K562 (cell line): ENCODE results near the gene TMEM218. TPM values are rescaled to one million over a fixed set of nuclear protein-coding genes. Genes with fewer than 3 reads are reported as not detected.
A peak's percentile ranks its signal among the peaks of the same experiment; 100 is the strongest.

Source experiments
- CBFA2T2 ChIP-seq: fragments of 450-650 bp; conservative IDR thresholded peaks from 2 replicates; pipeline ENCODE4 v1.6.1; 2017; ENCODE audit warnings: mild to moderate bottlenecking
- CEBPB ChIP-seq: fragments of 450-650 bp; IDR thresholded peaks from 2 replicates; pipeline ENCODE4 v1.6.1; 2016; ENCODE audit warnings: missing genetic modification characterization, missing compliant biosample characterization
- CXXC5 ChIP-seq: fragments of 250-450 bp; sonication (Bioruptor Pico); IDR thresholded peaks from 2 replicates; pipeline ENCODE4 v1.8.0; 2022; ENCODE audit warnings: inconsistent platforms, mild to moderate bottlenecking, moderate library complexity
- E2F6 ChIP-seq, 2 experiments: IDR thresholded peaks; 2 replicates each; pipeline ENCODE4 v1.6.1; 2011; ENCODE audit warnings: borderline replicate concordance in 1 of 2, control low read depth in 1 of 2, low read depth in 1 of 2, low read length in 1 of 2, mild to moderate bottlenecking in 1 of 2, mixed read lengths in 1 of 2, moderate library complexity in 1 of 2; ENCODE audit not compliant: insufficient read depth in 1 of 2, insufficient read length in 1 of 2, poor library complexity in 1 of 2, severe bottlenecking in 1 of 2; ENCODE audit errors: extremely low read depth in 1 of 2
- E2F8 ChIP-seq: fragments of 450-650 bp; IDR thresholded peaks from 2 replicates; pipeline ENCODE4 v1.7.1; 2018; ENCODE audit warnings: mild to moderate bottlenecking, low read depth; ENCODE audit not compliant: partially characterized antibody
- FOXP4 ChIP-seq: sonication (generic); formaldehyde crosslinking; IDR thresholded peaks from 2 replicates; pipeline ENCODE4 v1.8.0; 2022; ENCODE audit warnings: mild to moderate bottlenecking, missing genetic modification reagents, borderline replicate concordance
- IRF1 ChIP-seq: sonication (generic); formaldehyde crosslinking; IDR thresholded peaks from 2 replicates; pipeline ENCODE4 v1.8.0; 2022; ENCODE audit warnings: missing genetic modification reagents, mild to moderate bottlenecking, borderline replicate concordance
- IRF2 ChIP-seq: sonication (generic); formaldehyde crosslinking; IDR thresholded peaks from 2 replicates; pipeline ENCODE4 v1.8.1; 2022; ENCODE audit warnings: mild to moderate bottlenecking, missing genetic modification reagents
- KLF10 ChIP-seq: fragments of 250-450 bp; sonication (Bioruptor Pico); IDR thresholded peaks from 2 replicates; pipeline ENCODE4 v1.6.1; 2021; ENCODE audit warnings: matching md5 sums
- NEUROD1 ChIP-seq: fragments of 150-350 bp; IDR thresholded peaks from 2 replicates; pipeline ENCODE4 v1.6.1; 2014; ENCODE audit warnings: borderline replicate concordance, low read length, low read depth; ENCODE audit not compliant: partially characterized antibody
- PBX2 ChIP-seq, 2 experiments: IDR thresholded peaks in 1 of 2; conservative IDR thresholded peaks in 1 of 2; 2 replicates each; pipeline ENCODE4 v1.6.1; 2016; ENCODE audit warnings: low read depth in 2 of 2, mild to moderate bottlenecking in 1 of 2, missing compliant biosample characterization in 1 of 2, missing genetic modification characterization in 1 of 2, moderate library complexity in 1 of 2
- SMAD4 ChIP-seq: fragments of 250-450 bp; sonication (Bioruptor Pico); conservative IDR thresholded peaks from 2 replicates; pipeline ENCODE4 v1.8.0; 2021; ENCODE audit warnings: inconsistent platforms, mild to moderate bottlenecking, moderate library complexity
- SMARCC2 ChIP-seq: fragments of 450-650 bp; IDR thresholded peaks from 2 replicates; pipeline ENCODE4 v1.6.1; 2017; ENCODE audit warnings: antibody characterized with exemption, moderate library complexity, mild to moderate bottlenecking, low read depth
- SOX6 ChIP-seq: fragments of 450-650 bp; IDR thresholded peaks from 2 replicates; pipeline ENCODE4 v1.6.1; 2014; ENCODE audit warnings: mild to moderate bottlenecking
- ZNF134 ChIP-seq: fragments of 250-450 bp; sonication (Bioruptor Pico); conservative IDR thresholded peaks from 2 replicates; pipeline ENCODE4 v1.4.0; 2020
- ZNF316 ChIP-seq: fragments of 450-650 bp; IDR thresholded peaks from 2 replicates; pipeline ENCODE4 v1.6.1; 2016
- ZNF347 ChIP-seq: fragments of 450-650 bp; formaldehyde crosslinking; IDR thresholded peaks from 2 replicates; pipeline ENCODE4 v1.4.0; 2020; ENCODE audit warnings: low read depth, mild to moderate bottlenecking, moderate library complexity
- polyA plus RNA-seq, 8 experiments: library from polyadenylated mRNA; depleted of rRNA in 4 of 8; stranded (reverse) in 5 of 8; unstranded in 3 of 8; fragments of >200 nt; fragmentation: Nextera tagmentation in 2 of 8; fragmentation: Illumina TruSeq in 1 of 8; extraction: Ambion mirVana in 2 of 8; extraction: Trizol in 1 of 8; gene quantifications; 2 replicates each; pipeline versions ENCODE4 v1.2.1 to v1.2.3, GENCODE V29; 2011 to 2014; ENCODE audit warnings: inconsistent platforms in 1 of 8, missing spikeins in 1 of 8
- total RNA-seq, 7 experiments: library from RNA; depleted of rRNA in 6 of 7; stranded (reverse); fragments of >200 nt in 6 of 7; fragmentation: Illumina TruSeq in 2 of 7; extraction: Trizol in 2 of 7; gene quantifications; 2 replicates each; pipeline versions ENCODE4 v1.2.1 to v1.2.3, GENCODE V29; 2011 to 2021; ENCODE audit warnings: low replicate concordance in 1 of 7

The TMEM218 gene
- total and polyA plus RNA-seq, 9 of the 15 experiments (the other 6 are each of a cell fraction or from before 2014, with no cell fraction given), result 13.4 to 32.2 (median 25.4) TPM

- TF ChIP-seq ZNF316, result no peak
- TF ChIP-seq SMARCC2, result peak; percentile 71
- TF ChIP-seq FOXP4 (CRISPR knock-in tag), result no peak
- TF ChIP-seq PBX2 (CRISPR knock-in tag; IDR thresholded peaks at IDR 0.05; ENCODE audit: low read depth), result no peak
- no peak for TF ChIP-seq PBX2 (tag; conservative IDR thresholded peaks at IDR 0.05; ENCODE audit: low read depth)
- TF ChIP-seq SMAD4 (CRISPR knock-in tag), result peak; percentile 62
- TF ChIP-seq IRF2 (CRISPR knock-in tag), result no peak
- TF ChIP-seq CEBPB (tag), result peak; percentile 88
- TF ChIP-seq CXXC5 (CRISPR knock-in tag), result peak; percentile 83
- no peak for TF ChIP-seq E2F8
- no peak for TF ChIP-seq IRF1 (CRISPR knock-in tag)
- no peak for TF ChIP-seq KLF10 (CRISPR knock-in tag)
- peak; percentile 71; the same call in 1 of the 2 replicates for TF ChIP-seq SOX6
- TF ChIP-seq ZNF134 (CRISPR knock-in tag), result peak; percentile 67
- peak; percentile 16 for TF ChIP-seq NEUROD1
- TF ChIP-seq ZNF347 (CRISPR knock-in tag), result no peak
- TF ChIP-seq CBFA2T2, result peak; percentile 84
- peak; percentile 16 to 61 for TF ChIP-seq E2F6 (IDR thresholded peaks at IDR 0.05; ENCODE audit: borderline replicate concordance in 1 of 2, extremely low read depth in 1 of 2, insufficient read depth in 1 of 2, insufficient read length in 1 of 2, low read depth in 1 of 2, low read length in 1 of 2, poor library complexity in 1 of 2, severe bottlenecking in 1 of 2)
These were observed 36.8 kb downstream of the TMEM218 start (continued) for GRCh38 chr11:125074511-125075241.
